ENCODE measurements around the gene ZC3HAV1L.

DNA sequence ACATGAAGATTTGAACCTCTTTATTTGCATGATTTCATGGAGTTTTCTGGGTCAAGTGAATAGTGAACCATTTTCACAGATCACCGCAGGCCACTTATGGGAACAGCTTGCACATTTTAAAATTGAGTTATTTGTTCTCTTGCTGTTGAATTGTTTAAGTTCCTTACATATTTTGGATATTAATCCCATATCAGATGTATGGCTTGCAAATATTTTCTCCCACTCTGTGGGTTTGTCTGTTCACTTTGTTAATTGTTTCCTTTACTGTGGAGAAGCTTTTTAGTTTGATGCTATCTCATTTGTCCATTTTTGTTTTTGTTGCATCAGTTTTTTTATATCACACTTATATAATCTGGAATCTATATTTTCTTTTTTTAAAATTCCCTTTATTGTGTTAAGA, 14.1 kb upstream of the ZC3HAV1L start:
- TF ChIP-seq, protein P1, sequence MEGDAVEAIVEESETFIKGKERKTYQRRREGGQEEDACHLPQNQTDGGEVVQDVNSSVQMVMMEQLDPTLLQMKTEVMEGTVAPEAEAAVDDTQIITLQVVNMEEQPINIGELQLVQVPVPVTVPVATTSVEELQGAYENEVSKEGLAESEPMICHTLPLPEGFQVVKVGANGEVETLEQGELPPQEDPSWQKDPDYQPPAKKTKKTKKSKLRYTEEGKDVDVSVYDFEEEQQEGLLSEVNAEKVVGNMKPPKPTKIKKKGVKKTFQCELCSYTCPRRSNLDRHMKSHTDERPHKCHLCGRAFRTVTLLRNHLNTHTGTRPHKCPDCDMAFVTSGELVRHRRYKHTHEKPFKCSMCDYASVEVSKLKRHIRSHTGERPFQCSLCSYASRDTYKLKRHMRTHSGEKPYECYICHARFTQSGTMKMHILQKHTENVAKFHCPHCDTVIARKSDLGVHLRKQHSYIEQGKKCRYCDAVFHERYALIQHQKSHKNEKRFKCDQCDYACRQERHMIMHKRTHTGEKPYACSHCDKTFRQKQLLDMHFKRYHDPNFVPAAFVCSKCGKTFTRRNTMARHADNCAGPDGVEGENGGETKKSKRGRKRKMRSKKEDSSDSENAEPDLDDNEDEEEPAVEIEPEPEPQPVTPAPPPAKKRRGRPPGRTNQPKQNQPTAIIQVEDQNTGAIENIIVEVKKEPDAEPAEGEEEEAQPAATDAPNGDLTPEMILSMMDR (IDR thresholded peaks at IDR 0.05; ENCODE audit: insufficient read depth, low read depth, low read length), result no peak
- TF ChIP-seq EZH2 (IDR thresholded peaks at IDR 0.05; ENCODE audit: insufficient read depth, low read length), result no peak
